ENCODE data around the gene HNRNPLL. TPM values are rescaled to one million over a fixed set of nuclear protein-coding genes. Genes with fewer than 3 reads are reported as not detected.

Gene HNRNPLL
- total and polyA plus RNA-seq, 2 of the 8 experiments (the other 6 are each of a cell fraction or from before 2014, with no cell fraction given) = 18.6 to 69.3 TPM

DNA sequence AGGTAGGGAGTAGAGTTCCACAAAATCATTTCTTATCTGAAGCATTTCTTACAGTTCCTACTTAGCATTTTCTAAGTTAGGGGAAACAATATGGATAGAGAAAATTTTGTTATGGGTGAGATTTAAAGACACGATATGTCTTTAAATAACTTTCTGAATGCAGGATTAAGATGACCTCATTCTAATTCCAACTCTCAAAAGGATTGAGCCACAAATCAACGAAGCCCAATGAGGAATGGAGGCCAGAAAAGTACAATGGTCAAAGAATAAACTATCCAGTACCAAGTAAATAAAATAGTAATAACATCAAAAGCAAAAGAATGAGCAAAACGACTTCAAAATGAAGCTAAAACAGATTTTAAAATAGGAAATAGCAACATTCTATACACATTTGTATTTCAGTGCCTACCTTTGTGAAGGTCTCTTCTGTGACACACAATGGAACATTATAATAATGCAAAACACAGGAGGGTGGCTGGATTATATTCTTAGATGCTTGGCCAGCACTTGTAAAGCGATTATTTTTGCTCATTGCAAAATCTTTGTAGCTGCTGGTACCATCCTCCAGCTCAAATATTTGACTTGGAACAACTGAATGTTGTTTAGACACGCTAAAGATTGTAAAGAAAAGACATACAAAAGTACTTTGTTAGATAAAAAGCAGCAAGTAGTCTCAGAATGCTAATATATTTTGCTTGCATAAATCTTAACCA lies 33.8 kb downstream of the HNRNPLL start:
- no peak overlapping the region for H2BK12ac ChIP-seq (ENCODE audit: low read depth, low read length)
- no peak for DNase-seq (ENCODE audit: low read depth in 1 of 2, low spot score in 2 of 2)
- no peak overlapping the region for H3K18ac ChIP-seq (ENCODE audit: extremely low read depth, low read length)
- H4K20me1 ChIP-seq (replicated peaks in 1 of 2; ENCODE audit: control insufficient read depth in 1 of 2, insufficient read depth in 2 of 2, low read length in 2 of 2) = no peaks in the 10 kb centered on the region
- H2AFZ ChIP-seq (ENCODE audit: low read length) = no peak overlapping the region
- H2BK120ac ChIP-seq (replicated peaks; ENCODE audit: low read depth, low read length) = no peak overlapping the region
- H2BK15ac ChIP-seq (ENCODE audit: low read length) = no peak overlapping the region
- no peak overlapping the region for H2BK5ac ChIP-seq (ENCODE audit: low read depth, low read length)
- H3K4me1 ChIP-seq (replicated peaks in 1 of 4; ENCODE audit: control insufficient read depth in 3 of 4, insufficient read depth in 4 of 4, low read length in 3 of 4) = no peaks in the 10 kb centered on the region
- H2AK5ac ChIP-seq (ENCODE audit: low read depth, low read length) = no peak overlapping the region
- CTCF ChIA-PET (ENCODE audit: partially characterized antibody) = interaction anchor here (0.8 to 3.7 kb wide), 8 partner anchors 12 to 524 kb away, joined by 3 to 30 read pairs (median 4); no protein-coding TSS in a partner anchor
- no peaks in the 10 kb centered on the region for H3K79me1 ChIP-seq (ENCODE audit: low read depth, low read length)
- no peaks in the 10 kb centered on the region for H3K9me3 ChIP-seq (ENCODE audit: insufficient read depth in 2 of 2, low read depth in 1 of 2, low read length in 1 of 2)
- no peak overlapping the region for H2BK20ac ChIP-seq (ENCODE audit: low read length)
- WGBS, 2 experiments (ENCODE audit: extremely low coverage in 1 of 2, insufficient coverage in 1 of 2, insufficient read length in 1 of 2, insufficient replicate concordance in 2 of 2, low coverage in 1 of 2, low lambda C conversion rate in 2 of 2, missing lambda C conversion rate in 1 of 2) = 89% methylated on average over 5 of the region's 5 CpGs; no CpG with 5 or more reads in 1 of the 2 experiments
- H3K27ac ChIP-seq (ENCODE audit: low read depth, low read length) = no peak overlapping the region
- no peak overlapping the region for H4K5ac ChIP-seq (ENCODE audit: insufficient read length, low read depth, low read length)
- H3K36me3 ChIP-seq (ENCODE audit: control insufficient read depth in 2 of 4, insufficient read depth in 4 of 4, low read length in 3 of 4) = peaks cover 9 to 82% (median 43%) of the 10 kb centered on the region in 4 experiments
- H3K23me2 ChIP-seq (ENCODE audit: low read depth, low read length) = no peaks in the 10 kb centered on the region
- H3K4me3 ChIP-seq (ENCODE audit: extremely low read depth in 1 of 4, insufficient read depth in 2 of 4, low read depth in 3 of 4, low read length in 4 of 4) = no peak overlapping the region
- H4K8ac ChIP-seq (ENCODE audit: extremely low read depth, insufficient read depth, low read length) = no peak overlapping the region
- no peak overlapping the region for H3K56ac ChIP-seq (replicated peaks; ENCODE audit: insufficient read length, low read depth, low read length)
- no peak for FAIRE-seq
- no peak overlapping the region for H4K91ac ChIP-seq (replicated peaks; ENCODE audit: insufficient read length, low read length)
- H3K23ac ChIP-seq (ENCODE audit: insufficient read length) = no peak overlapping the region
- no peak overlapping the region for H3K14ac ChIP-seq (ENCODE audit: insufficient read length)
- no peak overlapping the region for H3K4ac ChIP-seq (replicated peaks; ENCODE audit: insufficient read length, low read depth, low read length)
- POLR2A ChIA-PET (ENCODE audit: partially characterized antibody) = interaction anchor here (1.2 to 3.4 kb wide), 4 partner anchors 13 to 182 kb away, joined by 4 to 10 read pairs (median 9); partner anchors contain the start of gene SRSF7
- H3K9ac ChIP-seq (replicated peaks in 1 of 4; ENCODE audit: extremely low read depth in 1 of 4, low read depth in 3 of 4, low read length in 3 of 4) = no peak overlapping the region
- H3K4me2 ChIP-seq (ENCODE audit: insufficient read depth in 1 of 2, low read depth in 2 of 2, low read length in 2 of 2) = no peak overlapping the region
- H3K79me2 ChIP-seq (ENCODE audit: control insufficient read depth in 1 of 2, insufficient read depth in 2 of 2, low read length in 2 of 2) = no peaks in the 10 kb centered on the region
- H3K27me3 ChIP-seq (replicated peaks in 1 of 4; ENCODE audit: control insufficient read depth in 3 of 4, extremely low read depth in 1 of 4, insufficient read depth in 3 of 4, low read length in 3 of 4) = no peaks in the 10 kb centered on the region
- no peak for TF ChIP-seq YY1 (IDR thresholded peaks at IDR 0.05; ENCODE audit: low read depth, low read length)
- TF ChIP-seq NANOG (IDR thresholded peaks at IDR 0.05; ENCODE audit: insufficient read depth, low read depth, low read length, poor library complexity, severe bottlenecking) = no peak
- TF ChIP-seq, protein P1, sequence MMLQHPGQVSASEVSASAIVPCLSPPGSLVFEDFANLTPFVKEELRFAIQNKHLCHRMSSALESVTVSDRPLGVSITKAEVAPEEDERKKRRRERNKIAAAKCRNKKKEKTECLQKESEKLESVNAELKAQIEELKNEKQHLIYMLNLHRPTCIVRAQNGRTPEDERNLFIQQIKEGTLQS (IDR thresholded peaks at IDR 0.05; ENCODE audit: insufficient read depth, low read depth, low read length) = no peak
- TF ChIP-seq EP300 (IDR thresholded peaks at IDR 0.05; ENCODE audit: borderline replicate concordance in 1 of 2, low read depth in 2 of 2, low read length in 2 of 2) = no peak
- TF ChIP-seq CTCF (IDR thresholded peaks at IDR 0.05; ENCODE audit: control extremely low read depth in 1 of 3, insufficient read depth in 1 of 3, low read depth in 1 of 3, low read length in 3 of 3) = no peak
- no peak for TF ChIP-seq CEBPB (IDR thresholded peaks at IDR 0.05; ENCODE audit: low read depth, low read length)
- no peak for TF ChIP-seq BACH1 (IDR thresholded peaks at IDR 0.05; ENCODE audit: low read length)
- no peak for TF ChIP-seq MAFK (IDR thresholded peaks at IDR 0.05; ENCODE audit: low read depth, low read length)
- no peak for TF ChIP-seq GABPA (IDR thresholded peaks at IDR 0.05; ENCODE audit: borderline replicate concordance, insufficient read depth, low read length)

All from H1 (cell line).